Stomach smooth muscle (tissue), 2 donors: ENCODE results near the gene PHACTR1.

Source experiments
- H3K27ac ChIP-seq: one replicate; pipeline ENCODE4 v1.7.0; 2013; ENCODE audit warnings: mild to moderate bottlenecking, low read length, inconsistent platforms
- H3K27me3 ChIP-seq, 2 donors: one replicate each; pipeline ENCODE4 v1.7.0; 2013; ENCODE audit warnings: low read length in 2 of 2; ENCODE audit not compliant: insufficient read depth in 2 of 2, control insufficient read depth in 1 of 2
- H3K36me3 ChIP-seq, 2 donors: one replicate each; pipeline ENCODE4 v1.7.0; 2013; ENCODE audit warnings: low read length in 2 of 2; ENCODE audit not compliant: control insufficient read depth in 2 of 2, insufficient read depth in 2 of 2
- H3K4me1 ChIP-seq: one replicate; pipeline ENCODE4 v1.7.0; 2013; ENCODE audit warnings: low read length; ENCODE audit not compliant: control insufficient read depth, insufficient read depth
- H3K4me3 ChIP-seq, 2 donors: one replicate each; pipeline ENCODE4 v1.7.0; 2013; ENCODE audit warnings: low read length in 2 of 2
- H3K9ac ChIP-seq, 2 donors: one replicate each; pipeline ENCODE4 v1.7.0; 2013; ENCODE audit warnings: low read length in 2 of 2, mild to moderate bottlenecking in 1 of 2
- H3K9me3 ChIP-seq, 2 donors: one replicate each; pipeline ENCODE4 v1.7.0; 2013; ENCODE audit warnings: low read length in 2 of 2; ENCODE audit not compliant: control insufficient read depth in 2 of 2
- donor health status: healthy.
- donor health status: Pancreatic carcinoma.

PHACTR1 gene

DNA sequence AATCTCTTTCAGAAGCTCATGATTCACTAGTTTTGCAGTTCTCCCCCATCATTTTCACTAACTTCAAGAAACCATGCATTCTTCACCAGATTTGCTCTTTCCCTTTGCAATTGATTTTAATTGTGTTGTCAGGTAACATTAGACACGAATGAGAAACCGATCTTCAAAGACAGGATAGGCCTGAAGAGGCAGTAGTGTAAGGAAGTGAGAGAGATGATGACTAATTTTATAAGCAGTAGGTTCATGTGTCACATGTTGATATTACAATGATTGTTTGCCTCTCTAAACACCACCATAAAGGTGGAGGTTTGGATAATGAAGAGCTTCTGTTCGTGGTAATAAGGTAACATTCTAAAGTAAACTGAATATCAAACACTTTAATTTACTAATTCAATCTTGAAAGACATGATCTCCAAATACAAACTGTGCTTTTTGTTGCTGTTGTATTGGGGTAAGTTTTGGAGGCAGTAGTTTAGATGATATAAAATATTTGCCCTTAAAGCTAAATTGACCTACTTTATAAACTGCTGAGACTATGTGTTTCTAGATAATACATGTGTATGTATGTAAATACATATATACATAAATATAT lies 207.2 kb downstream of the PHACTR1 start:
- no peaks in the 10 kb centered on the region for H3K9me3 ChIP-seq
- H3K4me3 ChIP-seq = no peak overlapping the region
- no peaks in the 10 kb centered on the region for H3K4me1 ChIP-seq
- H3K36me3 ChIP-seq = no peaks in the 10 kb centered on the region
- no peak overlapping the region for H3K27ac ChIP-seq
- no peaks in the 10 kb centered on the region for H3K27me3 ChIP-seq
- H3K9ac ChIP-seq = no peak overlapping the region

DNA sequence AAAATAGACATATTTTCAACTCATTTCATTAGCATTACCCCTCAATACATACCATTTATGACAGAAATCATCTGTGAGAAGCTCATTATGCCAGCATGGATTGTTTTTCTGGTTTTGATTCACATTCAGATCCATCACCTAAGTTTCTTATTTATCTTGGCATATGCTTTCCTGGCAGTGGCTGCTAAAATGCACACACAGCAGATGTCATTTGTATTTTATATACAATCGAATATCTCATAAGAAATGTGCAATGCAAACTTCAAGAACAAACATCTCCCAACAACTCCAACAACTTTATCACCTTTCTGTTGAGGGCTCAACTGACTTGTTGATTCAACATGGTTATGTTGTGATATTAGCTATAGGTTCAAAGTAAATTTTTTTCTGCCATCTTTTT lies 208.3 kb downstream of the PHACTR1 start:
- H3K4me3 ChIP-seq = no peak overlapping the region
- no peak overlapping the region for H3K27ac ChIP-seq
- H3K27me3 ChIP-seq = no peaks in the 10 kb centered on the region
- H3K36me3 ChIP-seq = no peaks in the 10 kb centered on the region
- no peak overlapping the region for H3K9ac ChIP-seq
- H3K9me3 ChIP-seq = no peaks in the 10 kb centered on the region
- no peaks in the 10 kb centered on the region for H3K4me1 ChIP-seq

DNA sequence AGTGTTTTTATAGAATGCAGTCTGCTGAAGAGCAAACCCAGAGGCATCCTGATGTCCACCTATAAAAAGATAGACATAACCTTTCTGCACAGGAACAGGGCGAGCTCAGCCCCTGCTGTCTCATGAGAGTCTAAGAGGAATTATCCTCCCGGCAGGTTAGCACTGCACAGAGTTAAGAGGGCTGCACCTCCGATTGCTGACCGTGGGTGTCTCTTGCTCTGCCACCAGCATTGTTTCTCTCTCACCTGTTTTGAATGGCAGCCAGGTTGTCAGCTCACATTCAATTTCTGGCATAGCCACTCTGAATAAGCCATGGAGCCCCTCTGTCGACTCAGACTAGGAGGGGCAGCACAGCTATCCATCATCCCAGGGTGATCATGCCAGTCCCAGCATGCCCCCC lies 211.2 kb downstream of the PHACTR1 start:
- Histone ChIP-seq H3K9ac (no peak overlapping the region), H3K4me1 (no peaks in the 10 kb centered on the region), H3K9me3 (no peaks in the 10 kb centered on the region), H3K27me3 (no peaks in the 10 kb centered on the region), H3K4me3 (no peak overlapping the region), H3K27ac (no peak overlapping the region), H3K36me3 (no peaks in the 10 kb centered on the region)

DNA sequence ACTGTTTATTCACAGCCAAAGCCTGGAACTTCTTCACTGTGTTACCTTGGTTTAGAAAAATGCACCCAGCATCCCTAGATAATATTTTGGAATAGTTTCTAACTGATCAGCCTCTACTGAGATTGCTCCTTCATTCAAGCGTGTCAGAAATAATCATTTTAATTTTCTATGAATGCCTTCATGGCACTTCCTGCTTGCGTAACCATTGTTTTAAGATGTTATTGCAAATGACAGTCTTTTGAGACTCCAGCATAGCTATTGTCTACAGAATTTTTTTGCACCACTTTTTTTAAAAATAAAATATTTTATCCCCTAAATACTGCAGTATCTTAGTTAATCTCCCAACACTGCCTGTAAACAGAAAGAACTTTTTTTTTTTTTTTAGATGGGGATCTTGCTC lies 213.1 kb downstream of the PHACTR1 start:
- Histone ChIP-seq H3K4me1 (no peaks in the 10 kb centered on the region), H3K27ac (no peak overlapping the region), H3K9ac (no peak overlapping the region), H3K9me3 (no peaks in the 10 kb centered on the region), H3K27me3 (no peaks in the 10 kb centered on the region), H3K4me3 (no peak overlapping the region), H3K36me3 (no peaks in the 10 kb centered on the region)

DNA sequence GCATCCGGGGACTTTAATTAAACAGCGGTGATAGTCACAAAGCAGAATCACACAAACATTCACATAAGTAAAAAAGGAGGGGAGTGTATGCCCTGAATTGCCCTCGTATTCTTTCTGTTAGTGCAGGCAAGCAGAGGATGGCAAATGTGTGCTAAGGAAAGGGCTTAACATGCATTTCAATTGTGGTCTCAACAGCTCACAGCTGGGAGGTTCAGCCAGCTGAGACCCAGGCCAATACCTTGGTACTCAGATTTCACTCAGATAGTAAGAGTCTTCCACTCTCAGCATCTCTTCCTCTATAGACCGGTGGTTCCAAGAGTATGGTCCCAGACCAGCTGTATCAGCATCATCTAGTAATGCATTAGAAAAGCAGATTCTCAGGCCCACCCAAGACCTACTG lies 215.1 kb downstream of the PHACTR1 start:
- Histone ChIP-seq H3K9ac (no peak overlapping the region), H3K27me3 (no peaks in the 10 kb centered on the region), H3K36me3 (no peaks in the 10 kb centered on the region), H3K9me3 (no peaks in the 10 kb centered on the region), H3K4me1 (no peaks in the 10 kb centered on the region), H3K4me3 (no peak overlapping the region), H3K27ac (no peak overlapping the region)

DNA sequence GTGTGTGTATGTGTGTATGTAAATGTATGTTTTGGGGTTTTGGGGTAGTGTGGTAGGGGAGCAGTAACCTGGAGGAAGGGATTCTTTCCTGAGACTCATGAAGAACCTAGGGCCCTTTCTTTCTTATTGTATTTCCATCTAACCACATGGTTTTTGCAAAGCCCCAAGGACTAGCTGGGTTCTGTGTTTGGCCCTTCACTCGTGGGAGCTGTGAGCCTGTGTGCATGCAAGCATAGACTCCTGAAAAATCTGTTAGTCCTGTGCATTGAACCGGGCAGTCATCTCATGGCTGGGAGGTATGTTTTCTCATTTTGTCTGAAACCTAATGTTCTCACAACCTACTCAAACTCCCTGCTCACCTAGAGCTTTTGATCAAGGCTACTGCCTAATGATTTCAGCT lies 219.1 kb downstream of the PHACTR1 start:
- no peaks in the 10 kb centered on the region for H3K36me3 ChIP-seq
- H3K9ac ChIP-seq = no peak overlapping the region
- H3K27ac ChIP-seq = no peak overlapping the region
- H3K9me3 ChIP-seq = no peaks in the 10 kb centered on the region
- no peaks in the 10 kb centered on the region for H3K27me3 ChIP-seq
- no peak overlapping the region for H3K4me3 ChIP-seq
- no peaks in the 10 kb centered on the region for H3K4me1 ChIP-seq

DNA sequence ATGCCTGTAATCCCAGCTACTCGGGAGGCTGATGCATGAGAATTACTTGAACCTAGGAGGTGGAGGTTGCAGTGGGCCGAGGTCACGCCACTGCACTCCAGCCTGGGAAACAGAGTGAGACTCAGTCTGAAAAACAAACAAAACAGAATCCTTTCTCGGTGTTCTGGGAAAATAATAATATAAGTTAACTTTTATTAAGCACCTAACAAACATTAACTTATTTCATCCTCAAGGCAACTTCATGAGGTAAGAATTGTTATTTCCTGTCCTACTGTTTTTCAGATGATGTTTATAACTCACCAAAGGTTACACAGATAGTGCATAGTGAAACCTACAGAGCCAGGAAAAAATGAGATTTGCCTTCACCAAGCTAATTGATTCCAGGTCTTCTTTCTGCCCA lies 221.4 kb downstream of the PHACTR1 start:
- Histone ChIP-seq H3K4me3 (no peak overlapping the region), H3K27ac (no peak overlapping the region), H3K27me3 (no peaks in the 10 kb centered on the region), H3K36me3 (no peaks in the 10 kb centered on the region), H3K9me3 (no peaks in the 10 kb centered on the region), H3K4me1 (no peaks in the 10 kb centered on the region), H3K9ac (no peak overlapping the region)

DNA sequence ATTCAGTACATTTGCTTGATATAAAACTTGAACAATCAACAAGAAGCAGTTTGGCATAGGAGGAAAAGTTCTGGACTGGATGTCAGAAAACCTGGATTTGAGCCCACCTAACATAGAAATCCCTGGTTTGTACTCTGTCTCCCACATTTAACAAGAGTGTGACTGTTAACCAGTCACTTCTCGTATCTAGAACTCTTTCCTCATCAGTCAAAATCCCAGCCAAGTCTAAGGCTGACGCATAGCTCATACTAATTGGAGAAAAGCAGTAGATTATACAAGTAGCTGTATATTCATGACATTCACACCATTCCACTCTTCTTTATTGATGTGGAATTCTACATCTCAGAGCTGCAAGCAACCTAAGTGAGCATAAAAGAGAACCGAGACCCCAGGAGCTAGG lies 222.7 kb downstream of the PHACTR1 start:
- Histone ChIP-seq H3K9me3 (no peaks in the 10 kb centered on the region), H3K36me3 (no peaks in the 10 kb centered on the region)

DNA sequence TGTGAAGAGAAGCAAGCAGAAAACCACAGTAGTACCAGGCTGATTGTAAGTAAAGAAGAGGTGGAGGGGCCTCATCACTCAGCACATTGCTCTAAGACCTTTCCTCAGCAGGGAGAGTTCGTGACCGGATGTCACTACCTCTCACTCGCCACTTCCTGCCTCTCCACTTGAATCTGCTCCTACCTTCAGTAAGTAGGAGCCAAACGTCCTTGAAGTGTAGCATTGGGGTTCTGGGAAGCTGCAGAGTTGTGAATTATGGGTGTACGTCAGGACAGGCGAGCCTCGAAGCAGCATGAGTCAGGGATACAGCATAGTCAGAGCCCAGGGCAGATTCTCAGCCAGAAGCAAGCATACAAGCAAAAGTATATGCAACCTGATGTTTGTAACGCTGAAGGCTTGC lies 224.9 kb downstream of the PHACTR1 start:
- Histone ChIP-seq H3K27me3 (no peaks in the 10 kb centered on the region), H3K4me3 (no peak overlapping the region), H3K27ac (no peak overlapping the region), H3K36me3 (no peaks in the 10 kb centered on the region), H3K9me3 (no peaks in the 10 kb centered on the region), H3K9ac (no peak overlapping the region), H3K4me1 (no peaks in the 10 kb centered on the region)

More for the DNA sequence above, 222.7 kb downstream of the PHACTR1 start:
- Histone ChIP-seq H3K9ac (no peak overlapping the region), H3K27ac (no peak overlapping the region), H3K27me3 (no peaks in the 10 kb centered on the region), H3K4me3 (no peak overlapping the region), H3K4me1 (no peaks in the 10 kb centered on the region)

DNA sequence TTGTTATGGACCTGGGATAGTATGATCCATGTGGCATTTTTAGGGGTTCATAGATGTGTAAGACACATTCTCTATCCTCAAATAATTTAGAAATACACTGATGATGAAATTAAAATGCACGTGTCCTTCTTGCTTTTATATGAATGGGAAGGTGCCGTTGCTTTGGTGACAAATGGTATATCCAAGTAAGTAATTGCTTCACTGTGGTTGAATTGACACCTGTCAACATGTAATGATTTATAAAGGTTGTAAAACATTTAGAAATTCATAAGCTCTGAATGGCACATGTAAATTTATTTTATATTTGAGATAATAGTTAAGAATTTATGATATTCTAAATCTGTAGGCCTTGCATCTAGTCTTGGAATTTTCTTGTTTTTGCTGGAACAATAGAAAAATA lies 227.0 kb downstream of the PHACTR1 start:
- Histone ChIP-seq H3K27ac (no peak overlapping the region), H3K4me3 (no peak overlapping the region), H3K9ac (no peak overlapping the region), H3K9me3 (no peaks in the 10 kb centered on the region), H3K4me1 (no peaks in the 10 kb centered on the region), H3K36me3 (no peaks in the 10 kb centered on the region), H3K27me3 (no peaks in the 10 kb centered on the region)

DNA sequence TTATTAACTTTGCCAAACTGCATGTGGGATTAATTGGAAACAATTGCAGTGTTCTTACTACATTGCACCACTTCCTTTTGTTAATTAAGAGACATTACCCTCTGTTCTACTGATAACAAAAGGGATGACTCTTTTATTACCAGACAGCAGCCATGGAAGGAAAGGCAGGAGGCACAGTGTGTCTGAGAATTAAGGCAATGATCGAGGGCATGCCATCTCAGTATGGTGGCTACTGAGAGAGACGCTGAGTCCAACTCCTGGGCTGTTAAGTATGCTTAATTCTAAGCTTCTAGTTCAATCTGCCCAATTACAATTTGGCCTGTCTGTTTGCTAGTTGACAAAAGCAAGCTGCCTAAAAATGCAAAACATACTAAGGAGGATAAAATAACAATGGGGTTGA lies 227.4 kb downstream of the PHACTR1 start:
- Histone ChIP-seq H3K4me1 (no peaks in the 10 kb centered on the region), H3K4me3 (no peak overlapping the region), H3K27ac (no peak overlapping the region), H3K36me3 (no peaks in the 10 kb centered on the region), H3K9me3 (no peaks in the 10 kb centered on the region), H3K27me3 (no peaks in the 10 kb centered on the region), H3K9ac (no peak overlapping the region)
